HAP-1 (cell line): ENCODE data around the gene HAND2.

Source experiments
- DNase-seq, 2 experiments: peaks; one replicate each; pipeline ENCODE4 v3.0.0-alpha.2; 2016 to 2020; ENCODE audit warnings: low spot score in 2 of 2
- H3K27me3 ChIP-seq: fragments of 250-450 bp; sonication (Bioruptor Pico); 2 replicates; pipeline ENCODE4 v1.5.1; 2020; ENCODE audit warnings: low read depth, mild to moderate bottlenecking, moderate library complexity
- H3K36me3 ChIP-seq: fragments of 250-450 bp; sonication (Bioruptor Pico); replicated peaks from 2 replicates; pipeline ENCODE4 v1.5.1; 2020; ENCODE audit warnings: mild to moderate bottlenecking
- H3K4me1 ChIP-seq: fragments of 250-450 bp; sonication (Bioruptor Pico); 2 replicates; pipeline ENCODE4 v1.5.1; 2020; ENCODE audit warnings: mild to moderate bottlenecking
- H3K4me3 ChIP-seq: fragments of 250-450 bp; sonication (Bioruptor Pico); 2 replicates; pipeline ENCODE4 v1.5.1; 2020; ENCODE audit warnings: mild to moderate bottlenecking, moderate library complexity
- H3K9me3 ChIP-seq: fragments of 250-450 bp; sonication (Bioruptor Pico); 2 replicates; pipeline ENCODE4 v1.5.1; 2020; ENCODE audit warnings: mild to moderate bottlenecking, moderate library complexity
- in situ Hi-C: fragments of 300-500 bp; cut with MboI; formaldehyde crosslinking; loops from 3 replicates; pipeline ENCODE4 v1.14.3; 2020; ENCODE audit warnings: low sequenced_read_pairs, inconsistent platforms, mixed read lengths

HAND2 gene

DNA sequence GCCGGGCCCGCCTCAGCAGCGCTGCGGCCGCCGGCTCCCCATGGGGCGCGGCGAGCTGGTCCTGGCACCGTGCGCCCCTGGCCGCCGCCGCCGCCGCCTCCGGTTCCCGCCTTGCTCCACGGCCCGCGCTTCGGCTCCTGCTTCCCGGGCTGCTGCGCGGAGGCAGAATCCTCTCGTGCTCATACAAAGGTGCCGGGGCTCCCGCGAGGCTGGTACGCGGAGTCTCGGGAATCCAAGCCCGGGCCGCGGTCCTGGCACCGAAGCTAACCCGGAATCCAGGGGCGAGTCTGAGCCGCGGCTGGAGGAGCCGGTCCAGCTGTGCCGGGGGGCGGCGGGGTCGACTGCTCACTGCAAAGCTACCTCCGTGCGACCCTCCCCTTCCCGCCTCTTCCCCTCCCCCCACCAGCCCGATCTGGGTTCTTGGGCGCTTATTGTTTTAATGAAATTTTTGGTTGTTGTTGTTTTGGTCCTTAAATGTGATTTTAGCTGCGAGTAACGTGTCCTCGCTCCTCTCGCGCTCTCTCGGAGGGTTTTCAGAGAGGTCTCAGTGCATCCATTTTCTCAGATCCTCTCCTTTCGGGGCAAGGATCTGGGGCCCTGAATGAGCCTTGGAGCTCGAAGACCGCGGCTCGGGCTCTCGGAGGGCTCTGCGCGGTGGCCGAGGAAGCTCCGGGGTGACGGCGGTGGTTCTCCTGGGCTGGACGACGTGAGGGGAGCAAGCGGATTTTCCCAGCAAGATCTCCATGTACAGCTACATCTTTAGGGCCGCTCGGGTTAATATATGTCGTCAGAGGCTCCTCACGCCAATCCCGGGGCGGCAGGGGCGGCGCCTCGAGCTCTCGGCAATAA, at the start of gene HAND2:
Gene HAND2 (minus strand): TSS at position 753 of the 849 bp plus-strand sequence. CDS start 940 bp downstream, outside the sequence.
- H3K36me3 ChIP-seq: no peaks in the 10 kb centered on the region
- peaks cover 4% of the 10 kb centered on the region for H3K9me3 ChIP-seq
- in situ Hi-C loops: no loop called here
- H3K4me1 ChIP-seq: no peaks in the 10 kb centered on the region
- H3K4me3 ChIP-seq: peak within 1 kb of the TSS; percentile 38
- H3K27me3 ChIP-seq: peaks cover 10% of the 10 kb centered on the region; the same call in 1 of the 2 replicates
- DNase-seq: peak; percentile 22 to 72

DNA sequence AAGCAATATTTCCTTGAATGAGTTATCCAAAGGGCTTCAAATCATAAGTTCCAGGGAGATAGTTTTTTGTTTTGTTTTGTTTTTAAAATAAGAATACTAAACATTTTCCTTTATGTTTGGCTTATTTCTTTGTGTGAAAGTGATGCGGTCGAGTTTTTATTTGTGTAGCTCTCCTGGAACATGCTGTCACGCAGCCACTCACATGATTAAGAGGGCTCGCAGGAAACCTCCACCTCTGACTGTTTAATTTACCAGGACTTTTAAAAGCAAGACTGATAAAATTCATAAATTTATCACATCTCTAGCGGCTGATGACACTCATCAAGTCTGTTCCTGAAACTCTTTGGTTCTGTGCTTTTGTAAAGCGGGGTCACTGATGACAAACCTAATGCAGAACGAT, 48.9 kb upstream of the HAND2 start:
- DNase-seq: no peak
- Histone ChIP-seq H3K4me1 (no peaks in the 10 kb centered on the region), H3K36me3 (no peaks in the 10 kb centered on the region), H3K9me3 (no peaks in the 10 kb centered on the region), H3K4me3 (no peak overlapping the region), H3K27me3 (no peaks in the 10 kb centered on the region; the same call in 1 of the 2 replicates)
- in situ Hi-C loops: no loop called here

DNA sequence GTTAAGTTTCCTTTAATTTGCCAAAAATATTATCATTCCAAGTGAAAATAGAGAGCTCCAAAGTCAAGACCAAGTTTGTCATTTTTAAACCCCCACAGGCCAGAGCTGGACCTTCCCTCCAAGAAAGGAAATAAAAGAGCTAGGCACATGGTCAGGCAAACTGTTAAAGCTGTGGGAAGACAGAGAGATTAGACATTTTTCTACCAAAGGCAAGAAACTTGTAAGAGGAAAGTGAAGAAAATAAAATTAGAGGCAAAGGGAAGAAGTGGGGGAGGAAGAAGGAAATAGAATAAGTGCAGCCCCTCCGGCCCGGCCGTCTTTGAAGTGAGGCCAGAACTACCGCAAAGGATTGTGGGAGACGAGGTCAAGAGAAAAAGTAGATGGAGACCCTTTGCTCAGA, 47.9 kb upstream of the HAND2 start:
- no peak overlapping the region for H3K4me3 ChIP-seq
- DNase-seq: no peak
- H3K9me3 ChIP-seq: no peaks in the 10 kb centered on the region
- no peaks in the 10 kb centered on the region for H3K36me3 ChIP-seq
- H3K27me3 ChIP-seq: no peaks in the 10 kb centered on the region; the same call in 1 of the 2 replicates
- in situ Hi-C loops: no loop called here
- no peaks in the 10 kb centered on the region for H3K4me1 ChIP-seq

DNA sequence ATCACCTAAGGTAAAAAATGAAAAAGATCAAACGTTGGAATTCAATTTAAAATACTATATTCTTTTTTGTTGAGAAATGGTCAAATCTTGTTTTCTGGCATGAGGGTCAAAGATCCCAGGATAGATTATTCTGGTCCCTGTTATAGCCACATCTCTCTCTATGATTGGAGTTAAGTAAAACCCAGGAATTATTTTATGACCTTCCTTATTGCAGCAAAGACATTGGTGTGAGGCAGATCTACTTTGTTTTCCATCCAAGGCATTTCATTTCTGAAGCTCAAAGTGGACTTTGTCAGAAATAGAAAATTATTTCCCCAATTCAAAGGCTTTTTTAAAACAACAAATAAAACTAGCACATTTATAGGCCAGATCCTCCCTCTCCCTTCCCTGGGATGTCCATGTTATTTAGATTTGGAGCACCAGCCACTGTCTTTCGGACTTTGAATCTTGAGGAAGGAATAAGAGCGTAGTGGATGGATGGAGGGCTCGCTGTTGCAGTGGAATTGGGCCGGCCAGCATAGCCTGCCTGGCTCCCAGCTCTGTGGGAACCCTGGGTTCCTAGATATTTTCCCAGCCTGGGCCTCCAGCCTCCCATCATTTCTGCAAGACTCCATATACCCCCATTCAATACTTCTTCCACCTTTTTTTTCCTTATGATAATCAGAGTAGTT, 45.6 kb upstream of the HAND2 start:
- Histone ChIP-seq H3K36me3 (no peaks in the 10 kb centered on the region), H3K4me3 (no peak overlapping the region), H3K27me3 (peaks cover 8% of the 10 kb centered on the region; the same call in 1 of the 2 replicates), H3K9me3 (no peaks in the 10 kb centered on the region), H3K4me1 (no peaks in the 10 kb centered on the region)
- no peak for DNase-seq
- in situ Hi-C loops: no loop called here

DNA sequence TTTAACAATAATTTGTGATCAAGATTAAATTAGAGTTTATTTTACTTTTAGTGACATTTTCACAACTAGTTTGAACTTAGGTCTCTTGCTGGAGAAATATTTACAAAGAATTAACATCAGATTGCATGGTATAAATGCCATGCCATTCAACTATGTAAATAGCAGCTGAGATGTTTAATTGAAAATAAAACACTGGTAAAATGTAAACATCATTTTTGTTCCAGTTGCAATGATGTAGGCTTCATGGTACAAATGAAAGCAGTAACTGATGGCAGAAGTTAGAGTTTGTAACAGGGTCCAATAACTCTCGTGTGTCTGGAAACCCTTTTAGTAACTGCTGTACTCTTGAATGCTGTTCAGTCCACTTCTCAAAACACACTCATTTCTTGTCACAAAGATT, 43.7 kb upstream of the HAND2 start:
- H3K4me3 ChIP-seq: no peak overlapping the region
- H3K36me3 ChIP-seq: no peaks in the 10 kb centered on the region
- H3K27me3 ChIP-seq: peaks cover 8% of the 10 kb centered on the region; the same call in 1 of the 2 replicates
- no peaks in the 10 kb centered on the region for H3K4me1 ChIP-seq
- in situ Hi-C loops: no loop called here
- no peak for DNase-seq
- no peaks in the 10 kb centered on the region for H3K9me3 ChIP-seq

DNA sequence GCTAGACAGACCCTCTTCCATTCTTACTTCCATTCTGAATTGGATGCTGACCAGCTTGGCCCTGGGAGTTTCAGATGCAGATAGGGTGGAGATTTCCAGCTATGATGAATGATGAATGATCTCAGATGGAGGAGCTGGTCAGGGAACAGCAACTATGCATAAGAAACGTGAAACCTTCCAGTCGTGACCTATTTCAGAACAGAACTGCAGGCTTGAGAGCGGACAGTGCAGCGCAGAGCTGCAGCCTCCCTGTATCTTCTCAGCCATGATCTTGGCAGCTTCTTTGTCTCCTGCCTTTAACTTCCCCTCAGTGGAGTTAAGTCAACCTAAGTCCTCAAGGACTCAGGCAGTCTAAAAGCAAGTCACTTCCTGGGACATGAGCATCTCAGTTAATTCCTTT, 43.3 kb upstream of the HAND2 start:
- no peaks in the 10 kb centered on the region for H3K4me1 ChIP-seq
- H3K36me3 ChIP-seq: no peaks in the 10 kb centered on the region
- in situ Hi-C loops: no loop called here
- H3K9me3 ChIP-seq: no peaks in the 10 kb centered on the region
- DNase-seq: no peak
- peaks cover 8% of the 10 kb centered on the region; the same call in 1 of the 2 replicates for H3K27me3 ChIP-seq
- no peak overlapping the region for H3K4me3 ChIP-seq

DNA sequence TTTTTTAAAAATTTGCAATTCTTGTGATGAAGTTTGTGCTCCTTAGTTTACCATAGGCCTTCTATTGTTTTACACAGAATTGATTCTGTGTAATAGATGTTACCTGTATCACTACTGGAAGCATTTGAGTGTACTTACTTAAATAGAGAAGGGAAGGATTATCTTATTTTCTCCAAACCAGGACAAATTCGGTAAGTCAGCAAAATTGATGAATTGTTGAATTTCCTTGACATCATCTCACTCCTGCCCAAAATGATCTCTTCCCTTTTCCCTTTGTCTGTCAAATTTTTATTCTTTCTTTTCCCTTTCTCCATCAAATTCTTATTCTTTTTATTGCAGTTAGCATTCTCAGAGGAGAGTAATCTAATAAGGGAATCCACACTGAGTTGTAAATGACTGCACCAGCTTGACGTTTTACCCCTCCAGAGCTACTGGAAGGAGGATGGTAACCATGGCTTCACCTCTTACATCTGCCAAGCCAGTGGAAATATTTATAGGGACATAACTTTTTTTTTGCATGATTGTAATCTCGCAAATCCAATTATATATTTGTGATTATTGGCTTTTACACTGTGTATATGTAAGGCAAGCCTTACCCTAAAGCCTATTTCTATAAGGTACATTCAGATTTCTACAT, 42.6 kb upstream of the HAND2 start:
- DNase-seq: no peak
- Histone ChIP-seq H3K9me3 (no peaks in the 10 kb centered on the region), H3K4me3 (no peak overlapping the region), H3K4me1 (no peaks in the 10 kb centered on the region), H3K27me3 (peaks cover 8% of the 10 kb centered on the region; the same call in 1 of the 2 replicates), H3K36me3 (no peaks in the 10 kb centered on the region)
- in situ Hi-C loops: no loop called here

DNA sequence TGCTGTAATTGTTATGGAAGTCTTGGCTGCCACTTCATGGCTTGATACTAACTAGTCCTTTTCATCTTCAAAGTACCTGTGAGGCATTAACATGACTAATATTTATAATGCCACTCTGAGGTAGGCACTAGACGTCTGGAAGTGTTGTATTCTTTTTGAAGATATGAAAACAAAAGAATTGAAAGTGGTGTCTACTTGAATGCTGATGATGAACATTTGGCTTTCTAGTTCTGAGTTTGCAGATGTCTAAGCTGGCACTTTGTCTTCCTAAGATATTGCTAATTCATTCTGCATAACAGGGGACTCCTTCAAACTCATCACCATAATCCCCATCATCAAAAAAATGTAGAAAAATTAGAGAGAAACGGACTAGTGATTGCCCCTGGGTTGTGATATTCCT, 41.6 kb upstream of the HAND2 start:
- H3K36me3 ChIP-seq: no peaks in the 10 kb centered on the region
- in situ Hi-C loops: no loop called here
- H3K4me1 ChIP-seq: no peaks in the 10 kb centered on the region
- DNase-seq: no peak
- no peak overlapping the region for H3K4me3 ChIP-seq
- H3K27me3 ChIP-seq: peaks cover 8% of the 10 kb centered on the region; the same call in 1 of the 2 replicates
- H3K9me3 ChIP-seq: no peaks in the 10 kb centered on the region

DNA sequence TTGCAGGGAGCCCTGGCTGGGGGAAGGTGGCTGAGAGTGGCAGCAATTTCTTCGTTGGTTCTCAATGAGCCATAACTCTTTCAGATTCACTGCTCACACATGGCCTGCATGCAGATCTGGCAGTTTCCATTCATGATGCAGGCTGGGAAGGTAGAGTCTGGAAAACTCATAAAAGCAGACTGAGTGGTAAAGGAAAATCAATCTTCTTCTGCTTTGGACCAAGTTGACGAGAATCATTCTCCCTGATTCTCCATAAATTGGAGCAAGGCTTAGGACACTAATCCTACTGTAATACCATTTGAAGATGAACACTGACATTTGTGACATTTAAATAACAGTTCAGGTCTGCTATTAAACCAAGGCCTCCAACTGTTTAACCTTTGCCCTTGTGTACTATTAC, 35.3 kb upstream of the HAND2 start:
- Histone ChIP-seq H3K4me3 (no peak overlapping the region), H3K27me3 (peaks cover under 1% of the 10 kb centered on the region; the same call in 1 of the 2 replicates)
- no peak for DNase-seq

DNA sequence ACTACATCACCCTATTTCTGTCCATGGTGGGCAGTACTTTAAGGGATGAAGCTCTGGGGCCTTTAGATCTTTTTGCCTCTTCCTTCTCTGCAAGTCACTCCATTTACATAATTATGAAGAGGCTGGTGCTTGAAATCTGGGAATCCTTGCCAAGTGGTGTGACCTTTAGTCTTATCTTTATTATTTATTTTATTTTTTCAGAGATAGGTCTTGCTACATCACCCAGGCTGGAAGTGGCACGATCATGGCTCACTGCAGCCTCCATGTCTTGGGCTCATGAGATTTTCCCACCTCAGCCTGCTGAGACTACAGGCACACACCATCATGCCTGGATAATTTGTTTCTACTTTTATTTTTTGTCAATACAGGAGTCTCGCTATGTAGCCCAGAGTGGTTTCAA, 34.4 kb upstream of the HAND2 start:
- Histone ChIP-seq H3K27me3 (peaks cover 3% of the 10 kb centered on the region; the same call in 1 of the 2 replicates), H3K9me3 (no peaks in the 10 kb centered on the region), H3K36me3 (no peaks in the 10 kb centered on the region), H3K4me1 (no peaks in the 10 kb centered on the region), H3K4me3 (no peak overlapping the region)
- in situ Hi-C loops: no loop called here
- DNase-seq: no peak

More for the DNA sequence above, 35.3 kb upstream of the HAND2 start:
- in situ Hi-C loops: no loop called here
- H3K36me3 ChIP-seq: no peaks in the 10 kb centered on the region
- no peaks in the 10 kb centered on the region for H3K9me3 ChIP-seq
- H3K4me1 ChIP-seq: no peaks in the 10 kb centered on the region

DNA sequence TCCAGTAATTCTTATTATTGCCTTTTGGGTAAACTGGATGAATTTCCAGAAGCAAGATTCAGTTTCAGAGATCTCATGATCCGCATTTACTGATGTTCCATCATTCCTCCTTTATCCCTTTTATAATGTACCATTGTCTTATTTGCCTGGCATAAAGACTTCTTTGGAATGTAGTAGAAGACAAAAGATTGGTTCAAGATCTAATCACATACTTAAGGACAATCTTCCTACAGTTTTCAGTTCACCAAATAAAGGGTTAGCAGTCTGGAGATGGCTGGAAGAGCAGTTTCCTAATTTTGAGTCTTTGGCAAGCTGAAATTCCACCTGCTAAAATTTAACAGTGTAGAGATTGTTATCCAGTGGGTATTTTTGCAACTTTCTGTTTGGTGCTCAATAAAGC, 30.9 kb upstream of the HAND2 start:
- Histone ChIP-seq H3K4me3 (no peak overlapping the region), H3K4me1 (no peaks in the 10 kb centered on the region), H3K9me3 (no peaks in the 10 kb centered on the region), H3K36me3 (no peaks in the 10 kb centered on the region), H3K27me3 (peaks cover 3% of the 10 kb centered on the region; the same call in 1 of the 2 replicates)
- in situ Hi-C loops: no loop called here
- no peak for DNase-seq

DNA sequence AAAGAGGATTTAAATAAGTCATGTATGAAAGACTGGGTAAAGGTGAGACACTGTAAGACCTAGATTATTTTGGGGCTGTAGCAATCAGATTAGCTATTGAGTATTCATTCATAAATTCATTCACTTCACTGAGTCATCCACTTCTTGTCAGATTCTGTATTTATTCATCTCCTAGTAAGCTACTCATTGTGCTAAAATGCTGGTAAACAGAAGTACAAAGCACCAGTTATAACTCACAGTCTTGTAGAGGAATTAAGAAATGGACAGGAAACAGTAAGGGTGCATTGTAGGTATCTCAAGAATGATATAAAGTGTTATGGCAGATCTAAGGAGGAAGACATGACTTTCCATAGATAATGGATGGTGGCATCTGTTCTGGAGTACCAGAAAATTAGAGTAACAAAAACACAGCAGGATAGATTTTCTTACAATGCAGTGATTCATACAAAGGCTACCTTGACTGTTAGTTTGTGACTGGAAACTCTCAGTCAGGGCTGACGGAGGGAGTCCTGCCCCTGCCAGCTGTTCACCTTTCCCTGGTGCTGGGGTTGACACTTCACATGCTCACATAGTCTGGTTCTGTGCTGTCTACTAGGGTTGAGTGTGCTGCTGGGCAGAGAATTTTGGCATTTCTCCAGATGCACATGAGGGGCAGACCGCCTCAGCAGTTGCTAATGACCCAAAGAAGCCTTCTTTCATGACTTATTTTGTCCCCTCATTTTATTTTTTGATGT, 26.5 kb upstream of the HAND2 start:
- Histone ChIP-seq H3K27me3 (peaks cover 3% of the 10 kb centered on the region; the same call in 1 of the 2 replicates), H3K4me1 (no peaks in the 10 kb centered on the region), H3K36me3 (no peaks in the 10 kb centered on the region), H3K4me3 (no peak overlapping the region), H3K9me3 (no peaks in the 10 kb centered on the region)
- in situ Hi-C loops: no loop called here
- no peak for DNase-seq

DNA sequence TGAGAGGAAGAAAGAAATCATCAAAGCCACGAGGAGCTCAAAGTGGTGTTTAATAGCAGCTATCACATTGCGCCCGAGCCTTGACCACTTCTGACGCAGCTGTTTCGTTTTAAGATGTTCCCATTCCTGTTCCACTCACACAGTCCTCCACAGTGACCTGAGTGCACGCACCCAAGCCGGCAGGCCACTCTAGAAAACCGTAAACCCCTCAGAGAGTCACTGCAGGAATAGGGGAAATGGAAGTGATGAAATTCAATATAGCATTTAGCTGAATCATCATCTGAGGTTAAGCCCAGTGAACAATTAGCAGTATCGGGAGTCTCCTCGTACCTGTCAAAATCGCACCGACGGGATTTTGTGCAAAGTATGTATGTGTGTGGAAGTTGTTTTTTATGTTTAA, 17.9 kb upstream of the HAND2 start:
- no peak for DNase-seq
- H3K27me3 ChIP-seq: peaks cover 19% of the 10 kb centered on the region
- in situ Hi-C loops: no loop called here

More for the DNA sequence above, 17.9 kb upstream of the HAND2 start:
- Histone ChIP-seq H3K4me3 (no peak overlapping the region), H3K4me1 (no peaks in the 10 kb centered on the region), H3K36me3 (no peaks in the 10 kb centered on the region), H3K9me3 (no peaks in the 10 kb centered on the region)
